OCI-M2 (cell line): ENCODE results near the gene CACNA2D2.

ENCODE experiments used
- DNase-seq: peaks from one replicate; lab custom pipeline; 2025; ENCODE audit not compliant: unreplicated experiment; lab: John Stamatoyannopoulos, UW

The CACNA2D2 gene

GRCh38 chr3:50354186-50354764 lies 149.2 kb downstream of the CACNA2D2 start:
- no peak for DNase-seq

- DNase-seq, result no peak
Observed at GRCh38 chr3:50353245-50354004, 150.0 kb downstream of the CACNA2D2 start.

- no peak for DNase-seq
Observed at GRCh38 chr3:50352781-50353180, 150.7 kb downstream of the CACNA2D2 start.

GRCh38 chr3:50351323-50351697 lies 152.1 kb downstream of the CACNA2D2 start:
- no peak for DNase-seq

GRCh38 chr3:50350527-50351322 lies 152.7 kb downstream of the CACNA2D2 start, which contains the start of the genes CYB561D2 and NPRL2:
Gene CYB561D2, plus strand, starts transcription at chr3:50350862. Its CDS starts 572 bp downstream, at chr3:50351434.
Gene NPRL2, minus strand, starts transcription at chr3:50350775. Its CDS starts 123 bp downstream, at chr3:50350652.
- peak; percentile 85 for DNase-seq

- no peak for DNase-seq
Observed at GRCh38 chr3:50350213-50350526, 153.3 kb downstream of the CACNA2D2 start.

GRCh38 chr3:50347187-50347813 lies 156.1 kb downstream of the CACNA2D2 start:
- DNase-seq, result no peak

GRCh38 chr3:50345586-50346234 lies 157.7 kb downstream of the CACNA2D2 start, which contains the start of gene ZMYND10:
Gene ZMYND10, minus strand, starts transcription at chr3:50345732. Its CDS starts 153 bp downstream, at chr3:50345579.
- DNase-seq, result no peak

- no peak for DNase-seq
Observed at GRCh38 chr3:50345008-50345407, 158.4 kb downstream of the CACNA2D2 start.

GRCh38 chr3:50342813-50343633 lies 160.4 kb downstream of the CACNA2D2 start:
- no peak for DNase-seq

- DNase-seq, result no peak
Observed at GRCh38 chr3:50341996-50342650, 161.3 kb downstream of the CACNA2D2 start.

GRCh38 chr3:50341537-50341936 lies 161.9 kb downstream of the CACNA2D2 start:
- DNase-seq, result no peak

- DNase-seq, result no peak
Observed at GRCh38 chr3:50340448-50341329, 162.7 kb downstream of the CACNA2D2 start, which contains the start of gene RASSF1. Gene RASSF1, minus strand, starts transcription at chr3:50340836. Its CDS starts 31 bp downstream, at chr3:50340805.

GRCh38 chr3:50340147-50340447 lies 163.3 kb downstream of the CACNA2D2 start:
- DNase-seq, result no peak

- DNase-seq, result no peak
Observed at GRCh38 chr3:50339485-50340146, 163.8 kb downstream of the CACNA2D2 start.

- DNase-seq, result no peak
Observed at GRCh38 chr3:50338965-50339364, 164.5 kb downstream of the CACNA2D2 start.

GRCh38 chr3:50337175-50337861 lies 166.1 kb downstream of the CACNA2D2 start:
- peak; percentile 63 for DNase-seq
